HG02642 (cell line): ENCODE measurements around the gene STK24.

Source experiments
- ATAC-seq: cut with Tn5 transposase; IDR thresholded peaks from one replicate; pipeline ENCODE4 v1.9.1; 2021; ENCODE audit warnings: mild to moderate bottlenecking; ENCODE audit not compliant: unreplicated experiment, poor library complexity

STK24 gene

DNA sequence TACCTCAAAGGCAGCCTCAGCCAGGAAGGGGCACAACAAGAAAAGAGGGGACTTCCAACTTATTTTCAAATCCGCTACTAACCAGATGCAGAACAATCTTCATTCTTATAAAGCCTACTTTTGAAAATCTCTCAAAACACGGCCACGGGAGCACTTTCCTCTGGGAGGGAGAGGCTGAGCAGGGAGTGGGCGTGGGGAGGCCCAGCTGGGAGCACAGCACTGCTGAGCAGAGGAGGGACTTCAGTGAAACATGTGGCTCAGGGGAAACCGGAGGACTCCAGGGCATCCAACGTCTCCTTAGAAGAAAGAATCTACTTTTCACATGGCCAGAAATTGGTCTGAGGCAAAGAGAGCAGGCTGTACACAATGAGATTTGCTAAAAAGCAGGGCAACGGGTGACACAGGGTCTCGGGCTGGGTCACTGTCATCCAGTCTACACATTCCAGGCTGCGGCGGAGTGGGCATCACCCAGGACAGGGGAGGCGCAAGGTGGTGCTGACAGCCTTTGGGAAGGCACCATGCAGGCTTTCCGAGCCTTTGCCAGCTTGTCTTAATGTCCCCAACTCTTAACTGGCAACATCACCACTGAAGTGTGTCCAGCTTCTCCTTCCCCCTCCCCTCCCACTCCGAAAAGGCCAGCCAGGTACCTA, 117.1 kb downstream of the STK24 start:
- ATAC-seq, result no peak

GRCh38 chr13:98459171-98459681, 117.7 kb downstream of the STK24 start:
- no peak for ATAC-seq

DNA sequence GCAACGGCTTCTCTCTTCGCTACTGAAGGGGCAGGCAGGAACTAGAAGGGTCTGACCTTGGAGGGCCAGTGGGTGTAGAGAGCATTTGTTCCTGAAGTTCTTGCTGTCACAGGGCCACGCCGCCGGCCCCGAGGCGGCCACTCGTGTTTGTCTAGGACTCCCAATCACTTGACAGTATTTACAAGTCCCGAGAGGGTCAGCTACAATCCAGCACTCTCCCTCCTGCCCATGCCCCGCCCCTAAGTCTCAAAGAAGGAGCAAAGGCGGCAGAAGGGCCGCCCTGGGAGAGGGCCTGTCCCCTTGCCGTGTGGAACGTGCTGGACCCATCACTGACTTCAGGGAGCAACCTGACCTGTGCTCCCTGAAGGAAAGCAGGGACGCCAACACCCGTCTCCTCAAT, 118.5 kb downstream of the STK24 start:
- ATAC-seq, result no peak

GRCh38 chr13:98457053-98457452, 119.9 kb downstream of the STK24 start:
- ATAC-seq, result no peak

DNA sequence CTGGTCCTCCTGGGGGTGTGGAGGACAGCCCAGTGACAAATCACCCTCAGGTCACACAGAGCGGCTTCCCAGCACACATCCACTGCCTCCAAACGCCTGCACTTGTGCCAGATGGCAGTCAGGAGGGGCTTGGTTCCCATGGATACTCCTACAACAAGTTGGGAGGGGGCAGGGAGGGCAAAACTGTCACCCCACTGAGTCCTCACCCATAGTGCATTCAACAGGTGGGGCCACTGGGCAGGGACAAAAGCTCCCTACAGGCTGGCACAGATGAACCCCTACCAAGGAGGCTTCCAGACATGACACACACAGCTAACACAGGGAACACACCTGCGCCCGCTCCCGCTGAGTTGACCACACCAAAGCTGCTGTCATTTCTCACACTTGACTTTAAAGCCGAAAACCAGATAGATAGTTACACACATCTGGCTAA, 120.5 kb downstream of the STK24 start:
- ATAC-seq, result no peak

DNA sequence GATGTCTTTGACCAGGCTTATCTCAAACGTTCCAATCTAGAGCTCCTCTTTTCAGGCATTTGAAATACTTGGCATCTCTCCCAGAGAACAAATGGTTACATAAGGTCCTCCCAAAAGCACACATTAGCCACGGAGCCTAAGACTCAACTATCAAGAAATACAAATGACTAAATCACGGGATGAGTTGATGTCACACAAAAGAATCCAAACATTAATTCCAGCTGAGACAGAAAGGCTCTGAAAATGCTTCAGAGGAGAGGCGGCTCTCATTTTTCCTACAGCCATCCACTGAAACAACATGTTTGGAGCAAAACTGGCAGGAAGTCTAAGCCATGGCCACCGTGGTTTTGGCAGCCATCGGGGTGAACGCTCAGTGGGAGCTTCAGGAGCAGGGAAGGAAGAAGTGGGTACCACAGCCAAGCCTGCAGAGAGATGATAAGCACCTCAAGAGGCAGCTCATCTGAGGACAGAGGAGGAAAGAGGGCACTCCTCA, 122.5 kb downstream of the STK24 start:
- no peak for ATAC-seq

DNA sequence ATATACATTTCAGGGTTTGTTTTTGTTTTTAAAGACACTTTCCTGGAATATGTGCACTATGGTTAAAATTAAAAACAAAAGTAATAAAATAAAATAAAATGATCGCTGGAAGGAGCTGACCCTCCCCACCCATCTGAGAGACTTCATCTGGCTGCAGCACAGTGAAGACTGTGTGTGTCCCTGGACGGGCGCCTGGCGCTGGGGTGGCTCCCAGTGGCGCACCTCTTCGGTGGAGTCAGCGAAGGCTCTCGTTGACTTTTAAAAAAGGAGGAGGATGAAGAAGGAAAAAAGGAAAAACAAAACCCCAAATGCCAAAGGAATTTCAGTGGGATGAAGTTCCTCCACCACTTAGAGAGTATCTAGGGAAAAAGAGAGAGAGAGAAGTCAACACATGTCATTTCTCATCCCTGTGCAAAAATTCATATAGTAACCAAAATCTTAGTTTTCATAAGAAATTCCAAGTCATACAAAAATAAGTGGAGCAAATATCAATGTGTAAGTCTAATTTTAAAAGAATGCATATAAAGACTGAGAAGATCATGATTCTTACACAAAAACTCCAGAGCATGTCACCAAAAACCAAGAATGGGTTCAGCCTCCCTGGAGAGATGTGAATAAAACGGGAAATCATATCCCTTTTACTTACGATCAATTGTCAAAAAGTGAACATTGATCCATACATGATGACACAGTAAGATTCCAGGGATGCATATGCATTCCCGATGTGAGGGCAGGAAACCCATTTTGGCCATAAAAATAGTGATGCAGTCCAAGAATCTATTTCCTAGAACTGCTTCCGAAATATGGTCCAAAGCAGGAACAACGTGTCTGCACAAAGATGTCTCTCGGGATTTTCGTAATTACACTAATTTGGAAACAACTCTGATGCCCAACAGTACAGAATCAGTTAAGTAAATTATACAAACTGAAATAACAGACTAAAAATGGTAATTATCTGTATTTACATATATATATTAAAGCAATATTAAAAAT, 123.8 kb downstream of the STK24 start:
- no peak for ATAC-seq

DNA sequence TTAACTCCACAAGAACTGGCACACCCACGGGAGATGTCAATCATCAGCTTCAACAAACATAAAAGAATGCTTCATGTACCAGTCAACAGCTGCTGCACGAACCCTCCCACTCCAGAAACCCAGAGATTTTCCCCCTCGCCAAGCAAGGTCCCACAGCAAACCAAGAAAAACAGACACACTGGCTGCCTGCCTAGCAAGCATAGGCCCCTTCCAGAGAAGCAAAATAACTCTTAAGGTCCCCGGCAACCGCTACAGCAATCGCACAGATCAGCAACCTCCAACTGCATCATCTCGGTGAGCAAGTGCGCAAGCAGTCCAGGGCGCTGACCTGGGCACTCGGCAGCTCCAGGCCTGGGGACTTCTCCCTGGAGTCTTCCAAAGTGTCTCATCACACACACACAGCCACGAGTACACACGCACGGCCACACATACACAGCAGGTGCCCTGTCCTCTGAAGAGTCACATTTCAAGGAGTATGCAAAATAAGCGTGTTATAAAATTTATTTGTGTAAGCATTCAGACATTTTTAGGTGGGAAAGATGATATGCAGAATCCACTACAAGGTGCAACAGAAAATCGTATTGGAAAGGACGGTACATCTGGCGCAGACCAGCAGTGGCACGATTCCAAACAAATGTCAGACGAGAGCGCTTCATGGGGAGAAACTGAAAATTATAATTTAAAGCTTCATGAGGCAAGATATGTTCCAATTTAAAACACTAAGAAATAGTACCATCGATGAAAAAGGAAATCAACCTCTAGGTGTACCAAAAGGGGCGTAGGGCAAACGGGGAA, 125.0 kb downstream of the STK24 start:
- no peak for ATAC-seq

DNA sequence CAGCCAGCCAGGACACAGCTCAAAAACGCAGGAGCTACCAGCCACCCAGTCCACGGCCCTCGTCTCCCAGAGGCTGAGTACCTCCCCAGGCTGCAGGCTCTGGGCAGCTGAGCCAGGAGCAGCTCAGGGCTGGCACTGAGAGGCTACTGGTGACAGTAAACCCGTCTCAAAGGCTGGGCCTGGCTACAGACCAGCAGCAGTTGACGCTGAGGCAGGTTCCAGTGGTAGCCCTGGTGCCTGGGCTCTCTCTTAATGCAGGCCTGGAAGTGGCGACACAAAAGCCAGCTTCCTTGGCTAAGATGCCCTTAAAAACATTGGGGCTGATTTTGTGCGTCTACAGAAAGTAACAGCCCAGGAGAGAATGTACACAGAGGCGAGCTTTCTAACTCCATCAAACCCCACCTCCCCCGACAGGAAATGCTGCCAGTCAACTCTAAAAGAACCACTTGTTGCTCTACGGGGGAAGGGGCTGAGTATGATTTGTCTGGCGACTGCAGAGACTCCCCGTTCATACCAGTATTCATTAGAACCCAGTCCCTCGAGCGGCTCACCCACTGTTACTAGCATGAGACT, 126.3 kb downstream of the STK24 start:
- ATAC-seq, result no peak

- ATAC-seq, result no peak
These were observed 126.9 kb downstream of the STK24 start for GRCh38 chr13:98450026-98450425.

DNA sequence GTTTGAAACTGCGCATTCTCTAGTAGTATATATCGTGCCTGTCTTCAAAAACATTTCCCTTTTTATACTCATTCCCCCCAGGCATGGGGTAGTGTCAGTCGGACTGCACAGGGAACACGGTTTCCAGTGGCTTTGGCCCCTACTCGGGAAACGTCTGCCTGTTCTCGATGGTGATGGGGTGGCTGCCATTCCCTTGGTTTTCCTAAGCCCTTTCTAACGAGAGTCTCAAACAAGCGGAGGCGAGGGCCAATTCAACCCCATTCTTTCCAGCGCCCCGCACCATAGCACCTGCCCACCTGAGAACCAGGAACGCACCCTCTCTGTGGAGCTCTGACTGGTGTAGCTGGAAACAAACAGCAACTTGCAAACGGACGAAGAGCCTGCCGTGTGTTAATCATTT, 127.6 kb downstream of the STK24 start:
- no peak for ATAC-seq

DNA sequence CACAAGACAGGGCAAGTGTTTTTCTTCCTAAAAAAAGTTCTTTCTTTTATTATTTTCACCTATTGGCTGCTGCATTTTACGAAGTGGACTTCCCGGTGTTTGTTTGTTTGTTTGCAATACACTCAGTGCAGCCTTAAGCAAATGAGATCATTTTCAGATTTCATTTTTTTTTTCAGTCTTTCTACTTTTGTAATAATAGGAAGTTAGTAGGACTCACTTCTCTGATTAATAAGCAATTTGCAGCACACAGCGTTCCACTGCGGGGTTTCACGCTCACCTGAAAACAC, 128.3 kb downstream of the STK24 start:
- no peak for ATAC-seq

GRCh38 chr13:98447881-98448641, 128.8 kb downstream of the STK24 start:
- ATAC-seq, result no peak

DNA sequence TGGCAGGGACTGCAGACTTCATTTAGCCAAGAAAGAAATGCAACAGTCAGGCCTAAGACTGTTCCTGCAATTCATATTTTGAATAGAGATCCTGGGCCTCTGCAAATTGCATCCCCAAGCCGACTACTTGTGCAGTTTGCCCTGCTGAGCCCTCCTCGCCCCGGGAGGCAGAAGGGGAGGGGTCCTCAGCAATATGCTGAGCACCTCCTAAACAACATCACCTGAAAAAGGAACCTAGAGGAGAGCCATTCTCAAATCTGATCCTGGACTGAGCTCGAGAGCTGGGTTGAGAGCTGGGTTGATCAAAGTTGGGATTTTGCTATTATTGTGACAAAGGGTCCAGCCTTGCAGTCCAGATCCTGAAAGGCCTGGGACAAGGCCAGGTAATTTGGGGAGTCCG, 129.8 kb downstream of the STK24 start:
- ATAC-seq, result no peak

DNA sequence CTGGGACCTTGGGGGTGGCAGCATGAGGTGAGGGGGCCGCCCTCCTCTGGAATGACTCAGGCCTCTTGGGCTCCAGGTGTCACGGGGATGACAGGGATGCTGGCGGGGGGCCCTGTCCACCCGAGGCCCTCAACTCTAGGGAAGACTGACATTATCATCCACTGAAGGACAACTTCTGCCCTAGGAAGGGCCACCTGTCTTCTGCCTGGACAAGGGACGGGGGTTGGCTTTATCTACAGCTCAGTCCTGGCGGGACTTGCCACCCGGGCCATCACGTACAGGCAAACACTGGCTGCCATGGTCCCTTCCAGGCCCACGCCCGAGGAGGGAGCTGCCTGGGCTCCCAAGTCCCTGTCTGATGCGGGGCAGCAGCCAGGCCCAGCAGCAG, 130.7 kb downstream of the STK24 start:
- ATAC-seq, result peak; percentile 1

DNA sequence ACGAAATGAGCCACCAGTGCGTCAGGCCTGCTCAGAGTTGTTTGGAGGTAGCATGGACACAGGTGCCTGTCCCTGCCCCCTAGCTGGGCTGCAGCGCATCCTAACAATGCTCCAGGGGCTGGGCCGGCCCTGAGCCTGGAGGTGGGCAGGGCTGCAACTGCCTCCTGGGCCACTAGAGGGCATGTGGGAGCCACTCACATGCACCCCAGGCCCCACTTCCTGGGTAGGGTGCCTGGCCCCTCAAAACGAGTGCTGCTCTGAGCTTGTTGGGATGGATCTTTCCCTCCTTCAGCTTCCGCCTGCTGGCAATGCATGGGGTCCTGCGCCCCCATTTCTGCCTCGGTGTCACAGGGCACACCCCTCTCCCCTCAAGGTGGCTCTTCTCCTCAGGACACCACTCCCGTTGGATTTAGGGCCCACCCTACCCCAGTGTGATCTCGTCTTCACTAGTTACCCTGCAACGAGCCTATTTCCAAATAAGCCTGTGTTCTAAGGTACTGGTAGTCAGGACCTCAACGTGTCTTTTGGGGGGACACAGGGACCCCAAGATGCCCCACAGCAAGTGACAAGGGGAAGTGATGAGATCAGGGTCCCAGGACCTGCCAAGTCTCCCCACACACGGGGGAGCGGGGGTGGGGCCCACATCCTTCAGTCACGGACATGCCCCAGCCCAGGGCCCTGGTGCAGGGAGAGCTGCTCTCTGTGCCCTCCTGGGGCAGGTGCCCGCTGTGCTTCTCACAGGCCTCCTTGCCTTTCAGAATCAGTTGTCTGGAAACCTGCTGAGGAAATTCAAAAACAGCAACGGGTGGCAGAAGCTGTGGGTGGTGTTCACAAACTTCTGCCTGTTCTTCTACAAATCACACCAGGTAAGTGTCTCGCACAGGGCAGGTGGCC, 131.3 kb downstream of the STK24 start:
- peak; percentile 88 for ATAC-seq

DNA sequence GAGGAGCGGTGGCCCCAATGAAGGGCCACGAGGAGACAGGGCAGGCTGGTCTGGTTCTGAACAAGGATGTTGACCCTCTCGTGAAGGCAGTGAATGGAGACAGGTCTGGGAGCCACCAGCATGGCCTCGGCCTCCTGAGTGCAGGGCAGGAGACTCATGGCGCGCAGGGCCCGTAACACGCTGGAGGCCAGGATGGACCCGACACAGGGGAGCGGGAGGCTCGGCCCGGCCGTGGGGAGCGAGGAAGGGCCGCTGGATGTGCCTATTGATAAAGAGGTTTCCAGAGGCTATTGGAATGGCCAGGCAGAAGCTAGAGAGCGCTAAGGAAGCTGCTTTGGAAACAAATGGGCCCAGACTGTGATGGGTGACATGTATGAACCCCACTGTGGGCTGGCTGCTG, 132.5 kb downstream of the STK24 start:
- ATAC-seq, result no peak

GRCh38 chr13:98443800-98444325, 133.0 kb downstream of the STK24 start:
- ATAC-seq, result no peak
